Endometrial microvascular endothelial cells (primary cell): ENCODE measurements around the gene CSAD. TPM values are rescaled to one million over a fixed set of nuclear protein-coding genes. Genes with fewer than 3 reads are reported as not detected.
"Not testable (repeated sequence)": the region's sequence is repeated elsewhere in the genome, so short reads cannot be mapped to it uniquely, and the experiment has no call there.

Experiments used
- in situ Hi-C: cut with HindIII; loops from 2 replicates; pipeline ENCODE4 v1.10.0; 2017; ENCODE audit warnings: low sequenced_read_pairs, low pct_unique_long_range_greater_than_20kb; ENCODE audit errors: inconsistent ontology term
- total RNA-seq: library from RNA; depleted of rRNA; stranded (reverse); fragments of >200 nt; gene quantifications from one replicate; pipeline ENCODE4 v1.2.3, GENCODE V29; 2015; ENCODE audit errors: inconsistent ontology term

Gene CSAD
- total RNA-seq, 1 donor from 2014 or later = 4.6 TPM

- in situ Hi-C loops = no loop called here
These were observed 57.7 kb downstream of the CSAD start for GRCh38 chr12:53122961-53123468.

- in situ Hi-C loops = no loop called here
These were observed 59.8 kb downstream of the CSAD start for GRCh38 chr12:53120685-53121525.

GRCh38 chr12:53118751-53119300, 61.9 kb downstream of the CSAD start:
- in situ Hi-C loops = no loop called here

- in situ Hi-C loops = no loop called here
These were observed 64.7 kb downstream of the CSAD start for GRCh38 chr12:53115891-53116648.

- in situ Hi-C loops = no loop called here
These were observed 65.4 kb downstream of the CSAD start for GRCh38 chr12:53115112-53115890.

GRCh38 chr12:53113951-53114350, 66.8 kb downstream of the CSAD start:
- in situ Hi-C loops = no loop called here

- in situ Hi-C loops = no loop called here
These were observed 67.5 kb downstream of the CSAD start for GRCh38 chr12:53113136-53113705.

- in situ Hi-C loops = not testable (repeated sequence)
These were observed 68.3 kb downstream of the CSAD start for GRCh38 chr12:53112431-53112830.

Other genes with a start within 250 kb of the CSAD start
- gene KRT18, start 231.8 kb downstream of the CSAD start, total RNA-seq = 349 TPM
- 363 TPM for gene EIF4B, start 174.5 kb downstream of the CSAD start, total RNA-seq
- gene TNS2, start 130.9 kb downstream of the CSAD start, total RNA-seq = 43.2 TPM
- 34.1 TPM for gene SPRYD3, start 101.5 kb downstream of the CSAD start, total RNA-seq
- 73.8 TPM for gene IGFBP6, start 83.3 kb downstream of the CSAD start, total RNA-seq
- gene SOAT2, start 77.4 kb downstream of the CSAD start, total RNA-seq = not detected
- gene ZNF740, start 203 bp downstream of the CSAD start, total RNA-seq = 5.9 TPM
- gene ITGB7, start 26.3 kb upstream of the CSAD start, total RNA-seq = 0.93 TPM
- gene RARG, start 51.3 kb upstream of the CSAD start, total RNA-seq = 23.5 TPM
- gene ESPL1, start 87.4 kb upstream of the CSAD start, total RNA-seq = 31.9 TPM
- 419 TPM for gene PFDN5, start 114.6 kb upstream of the CSAD start, total RNA-seq
- gene MYG1, start 118.8 kb upstream of the CSAD start, total RNA-seq = 55.1 TPM
- gene AAAS, start 140.7 kb upstream of the CSAD start, total RNA-seq = 93.8 TPM
- gene SP7, start 155.4 kb upstream of the CSAD start, total RNA-seq = not detected
- gene SP1, start 199.3 kb upstream of the CSAD start, total RNA-seq = 34.6 TPM
- gene AMHR2, start 242.9 kb upstream of the CSAD start, total RNA-seq = not detected